ENCODE measurements around the gene TLE2. TPM values are rescaled to one million over a fixed set of nuclear protein-coding genes. Genes with fewer than 3 reads are reported as not detected.

Gene TLE2
- total RNA-seq, 1 experiment from 2014 or later = 3.1 TPM

- H3K4me2 ChIP-seq (ENCODE audit: insufficient read depth, insufficient read length, low read length) = no peak overlapping the region
- no peak overlapping the region for H2BK120ac ChIP-seq (ENCODE audit: low read depth, low read length, poor library complexity, severe bottlenecking)
- no peak overlapping the region for H2BK15ac ChIP-seq (ENCODE audit: low read depth, low read length)
- H2AK5ac ChIP-seq (ENCODE audit: insufficient read length, low read length) = no peak overlapping the region
- H3K14ac ChIP-seq (ENCODE audit: insufficient read depth, low read length) = no peak overlapping the region
- Mint-ChIP-seq H3K4me3 (no peak overlapping the region), H3K9me3 (peaks cover 0 to 4% of the 10 kb centered on the region in 2 experiments; a peak in 1 of 5 replicates), H3K36me3 (ENCODE audit: insufficient read depth in 1 of 3, low read depth in 3 of 3) (no peaks in the 10 kb centered on the region; a peak in 1 of 7 replicates), H3K27me3 (ENCODE audit: low read depth) (peaks cover 96% of the 10 kb centered on the region), H3K4me1 (peaks cover 33 to 50% of the 10 kb centered on the region in 2 experiments), H3K27ac (no peak overlapping the region)
- no peak overlapping the region for H4K5ac ChIP-seq (ENCODE audit: insufficient read length, low read depth, low read length)
- no peak overlapping the region for H3K27ac ChIP-seq (ENCODE audit: insufficient read length, low read depth, low read length)
- H3K79me2 ChIP-seq (ENCODE audit: insufficient read depth, low read length) = no peaks in the 10 kb centered on the region
- WGBS (ENCODE audit: extremely low coverage, insufficient read length, low lambda C conversion rate) = no CpG with 5 or more reads among the region's 9 CpGs
- no peaks in the 10 kb centered on the region for H3K79me1 ChIP-seq (ENCODE audit: insufficient read depth, low read depth, low read length, poor library complexity, severe bottlenecking)
- no peak overlapping the region for H4K8ac ChIP-seq (replicated peaks; ENCODE audit: insufficient read length, low read depth, low read length)
- no peak overlapping the region for H2BK20ac ChIP-seq (ENCODE audit: low read depth, low read length, poor library complexity, severe bottlenecking)
- no peak overlapping the region for H3T11ph ChIP-seq (ENCODE audit: low read length)
- H4K91ac ChIP-seq (ENCODE audit: insufficient read length, low read depth, low read length) = no peak overlapping the region
- H3K23ac ChIP-seq (ENCODE audit: insufficient read length, low read depth, low read length) = no peak overlapping the region
- no peak overlapping the region for H2AFZ ChIP-seq (ENCODE audit: low read length)
- H2BK12ac ChIP-seq (ENCODE audit: insufficient read length, low read depth, low read length) = no peak overlapping the region
- peaks cover 5% of the 10 kb centered on the region; the same call in 1 of the 2 replicates for H3K4me1 ChIP-seq (ENCODE audit: insufficient read depth, low read length)
- peaks cover 5% of the 10 kb centered on the region for H3K23me2 ChIP-seq (ENCODE audit: insufficient read length, low read depth, low read length, poor library complexity, severe bottlenecking)
- H3K9ac ChIP-seq (ENCODE audit: extremely low read depth, insufficient read length, low read length) = no peak overlapping the region
- H3K9me3 ChIP-seq (ENCODE audit: control insufficient read depth, low read depth, low read length) = no peaks in the 10 kb centered on the region
- H3K27me3 ChIP-seq (ENCODE audit: insufficient read depth, low read length) = no peaks in the 10 kb centered on the region
- TF ChIP-seq, protein P1, sequence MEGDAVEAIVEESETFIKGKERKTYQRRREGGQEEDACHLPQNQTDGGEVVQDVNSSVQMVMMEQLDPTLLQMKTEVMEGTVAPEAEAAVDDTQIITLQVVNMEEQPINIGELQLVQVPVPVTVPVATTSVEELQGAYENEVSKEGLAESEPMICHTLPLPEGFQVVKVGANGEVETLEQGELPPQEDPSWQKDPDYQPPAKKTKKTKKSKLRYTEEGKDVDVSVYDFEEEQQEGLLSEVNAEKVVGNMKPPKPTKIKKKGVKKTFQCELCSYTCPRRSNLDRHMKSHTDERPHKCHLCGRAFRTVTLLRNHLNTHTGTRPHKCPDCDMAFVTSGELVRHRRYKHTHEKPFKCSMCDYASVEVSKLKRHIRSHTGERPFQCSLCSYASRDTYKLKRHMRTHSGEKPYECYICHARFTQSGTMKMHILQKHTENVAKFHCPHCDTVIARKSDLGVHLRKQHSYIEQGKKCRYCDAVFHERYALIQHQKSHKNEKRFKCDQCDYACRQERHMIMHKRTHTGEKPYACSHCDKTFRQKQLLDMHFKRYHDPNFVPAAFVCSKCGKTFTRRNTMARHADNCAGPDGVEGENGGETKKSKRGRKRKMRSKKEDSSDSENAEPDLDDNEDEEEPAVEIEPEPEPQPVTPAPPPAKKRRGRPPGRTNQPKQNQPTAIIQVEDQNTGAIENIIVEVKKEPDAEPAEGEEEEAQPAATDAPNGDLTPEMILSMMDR (conservative IDR thresholded peaks at IDR 0.05) = no peak
- H4K20me1 ChIP-seq (ENCODE audit: control insufficient read depth, insufficient read depth, insufficient read length) = no peaks in the 10 kb centered on the region
- no peak overlapping the region for H2BK5ac ChIP-seq (ENCODE audit: insufficient read length, low read length)
- H3K18ac ChIP-seq (ENCODE audit: insufficient read length, low read depth, low read length) = no peak overlapping the region
- no peak overlapping the region for H3K56ac ChIP-seq (ENCODE audit: insufficient read length, low read depth, low read length)
- H3K4ac ChIP-seq (ENCODE audit: low read depth, low read length) = no peak overlapping the region
- DNase-seq = no peak
Observed at GRCh38 chr19:2978772-2979171, 50.3 kb downstream of the TLE2 start.

Measured in H9 (cell line).